ENCODE data around the gene KRT85. TPM values are rescaled to one million over a fixed set of nuclear protein-coding genes. Genes with fewer than 3 reads are reported as not detected.

The KRT85 gene
- total and polyA plus RNA-seq, 2 of the 13 experiments (the other 11 are each of a cell fraction or from before 2014, with no cell fraction given) = not detected

GRCh38 chr12:52350786-52351185 lies 16.5 kb downstream of the KRT85 start:
- no TSS peak for BruUV-seq (replicated peaks)
- H3K9me3 ChIP-seq (ENCODE audit: low read length) = no peaks in the 10 kb centered on the region
- H3K27me3 ChIP-seq (ENCODE audit: control insufficient read depth in 1 of 2, insufficient read depth in 2 of 2, low read length in 2 of 2) = peaks cover 0 to 33% of the 10 kb centered on the region in 2 experiments; a peak in 4 of 5 replicates
- H3K4me1 ChIP-seq (ENCODE audit: insufficient read depth, low read length) = peaks cover 10% of the 10 kb centered on the region
- H4K20me1 ChIP-seq (ENCODE audit: insufficient read depth, low read length) = no peaks in the 10 kb centered on the region
- H3K4me3 ChIP-seq (replicated peaks in 1 of 3; ENCODE audit: insufficient read depth in 1 of 3, low read depth in 2 of 3, low read length in 3 of 3) = no peak overlapping the region
- FAIRE-seq (no peak), ATAC-seq (no peak), DNase-seq (ENCODE audit: low spot score) (no peak)
- intact Hi-C loops (cut with micrococcal nuclease; ENCODE audit: unreplicated experiment) (loop anchor here (5.0 kb wide), 1 partner anchor 408 kb away; no protein-coding TSS in a partner anchor), in situ Hi-C loops (cut with HindIII; ENCODE audit: extremely low pct_ligation_motif_present, low pct_unique_long_range_greater_than_20kb) (no loop called here)
- no peak overlapping the region for H2AFZ ChIP-seq (ENCODE audit: low read length)
- ChIA-PET POLR2A (no interaction called here), CTCF (ENCODE audit: low intra/inter-chr PET ratio, low total read pairs) (no interaction called here)
- H3K79me2 ChIP-seq (ENCODE audit: insufficient read depth, low read length) = no peaks in the 10 kb centered on the region
- TF ChIP-seq MED13 (CRISPR knock-in tag; IDR thresholded peaks at IDR 0.05) (no peak), ZBTB1 (CRISPR knock-in tag; IDR thresholded peaks at IDR 0.05; ENCODE audit: borderline replicate concordance) (no peak), CBX1 (IDR thresholded peaks at IDR 0.05; ENCODE audit: low read depth) (no peak), TSC22D2 (CRISPR knock-in tag; IDR thresholded peaks at IDR 0.05; ENCODE audit: borderline replicate concordance) (no peak), PPARG (CRISPR knock-in tag; conservative IDR thresholded peaks at IDR 0.05) (no peak), ZNF335 (CRISPR knock-in tag; IDR thresholded peaks at IDR 0.05) (no peak), MZF1 (CRISPR knock-in tag; IDR thresholded peaks at IDR 0.05; ENCODE audit: borderline replicate concordance) (no peak), SIN3B (IDR thresholded peaks at IDR 0.05; ENCODE audit: low read length) (no peak), ZNF615 (CRISPR knock-in tag; IDR thresholded peaks at IDR 0.05; ENCODE audit: borderline replicate concordance) (no peak), CERS6 (CRISPR knock-in tag; IDR thresholded peaks at IDR 0.05) (no peak), POLR2AphosphoS2 (IDR thresholded peaks at IDR 0.05; ENCODE audit: low read depth, low read length) (no peak), ZNF512B (CRISPR knock-in tag; IDR thresholded peaks at IDR 0.05; ENCODE audit: borderline replicate concordance) (no peak)
- no peak overlapping the region for H3K4me2 ChIP-seq (ENCODE audit: low read depth, low read length)
- H3K36me3 ChIP-seq (replicated peaks in 1 of 2; ENCODE audit: control insufficient read depth in 1 of 2, insufficient read depth in 2 of 2, low read length in 2 of 2) = no peaks in the 10 kb centered on the region
- H3K27ac ChIP-seq (ENCODE audit: extremely low read length, insufficient read depth, low read length) = no peak overlapping the region
- 26% methylated on average over 4 of the region's 5 CpGs for WGBS (ENCODE audit: low lambda C conversion rate)
- no peak overlapping the region for H3K9ac ChIP-seq (ENCODE audit: insufficient read depth, low read depth, low read length)
